ENCODE data around the gene C6orf136. TPM values are rescaled to one million over a fixed set of nuclear protein-coding genes. Genes with fewer than 3 reads are reported as not detected.

The C6orf136 gene
- polyA plus RNA-seq, 1 donor (not counting 4 experiments of a cell fraction or from before 2014, with no cell fraction given): 7.8 TPM

GRCh38 chr6:30614044-30614842 lies 32.7 kb upstream of the C6orf136 start:
- H2AFZ ChIP-seq (ENCODE audit: control insufficient read depth, low read length): no peak overlapping the region

DNA sequence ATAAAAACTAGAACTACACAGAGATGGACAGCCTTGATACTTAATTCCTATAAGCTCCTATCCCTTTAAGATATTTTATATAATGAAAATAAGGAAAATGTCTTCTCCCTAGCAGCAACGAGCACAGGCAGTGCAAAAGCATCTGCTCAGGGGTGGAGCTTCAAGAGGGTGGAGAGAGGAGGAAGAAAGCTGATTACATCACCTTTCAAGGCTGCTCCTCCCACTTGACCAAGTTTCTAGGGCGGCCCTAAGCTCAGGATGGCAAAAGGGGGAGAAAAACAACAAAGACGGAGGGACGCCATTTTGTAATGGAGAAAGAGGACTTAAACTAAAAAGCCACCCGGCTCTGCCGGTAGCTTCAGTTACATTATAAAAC lies 32.1 kb upstream of the C6orf136 start:
- H4K20me1 ChIP-seq (ENCODE audit: control insufficient read depth, extremely low read depth, insufficient read depth, low read length): peaks cover 8% of the 10 kb centered on the region
- dilution Hi-C loops (cut with MboI; ENCODE audit: extremely low pct_ligation_motif_present, low sequenced_read_pairs): no loop called here
- H3K79me2 ChIP-seq (ENCODE audit: control insufficient read depth, insufficient read depth, low read length): peaks cover 50% of the 10 kb centered on the region

More at GRCh38 chr6:30614044-30614842, 32.7 kb upstream of the C6orf136 start:
- H3K4me1 ChIP-seq (ENCODE audit: control insufficient read depth, extremely low read depth, insufficient read depth, low read length): peaks cover 24% of the 10 kb centered on the region
- H3K79me2 ChIP-seq (ENCODE audit: control insufficient read depth, insufficient read depth, low read length): peaks cover 48% of the 10 kb centered on the region
- TF ChIP-seq, protein P1, sequence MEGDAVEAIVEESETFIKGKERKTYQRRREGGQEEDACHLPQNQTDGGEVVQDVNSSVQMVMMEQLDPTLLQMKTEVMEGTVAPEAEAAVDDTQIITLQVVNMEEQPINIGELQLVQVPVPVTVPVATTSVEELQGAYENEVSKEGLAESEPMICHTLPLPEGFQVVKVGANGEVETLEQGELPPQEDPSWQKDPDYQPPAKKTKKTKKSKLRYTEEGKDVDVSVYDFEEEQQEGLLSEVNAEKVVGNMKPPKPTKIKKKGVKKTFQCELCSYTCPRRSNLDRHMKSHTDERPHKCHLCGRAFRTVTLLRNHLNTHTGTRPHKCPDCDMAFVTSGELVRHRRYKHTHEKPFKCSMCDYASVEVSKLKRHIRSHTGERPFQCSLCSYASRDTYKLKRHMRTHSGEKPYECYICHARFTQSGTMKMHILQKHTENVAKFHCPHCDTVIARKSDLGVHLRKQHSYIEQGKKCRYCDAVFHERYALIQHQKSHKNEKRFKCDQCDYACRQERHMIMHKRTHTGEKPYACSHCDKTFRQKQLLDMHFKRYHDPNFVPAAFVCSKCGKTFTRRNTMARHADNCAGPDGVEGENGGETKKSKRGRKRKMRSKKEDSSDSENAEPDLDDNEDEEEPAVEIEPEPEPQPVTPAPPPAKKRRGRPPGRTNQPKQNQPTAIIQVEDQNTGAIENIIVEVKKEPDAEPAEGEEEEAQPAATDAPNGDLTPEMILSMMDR (optimal IDR thresholded peaks at IDR 0.05 in 1 of 3, IDR thresholded peaks at IDR 0.05 in 1 of 3, conservative IDR thresholded peaks at IDR 0.05 in 1 of 3; ENCODE audit: extremely low read depth in 1 of 3, insufficient read depth in 2 of 3, low read length in 3 of 3): no peak
- TF ChIP-seq EZH2 (IDR thresholded peaks at IDR 0.05; ENCODE audit: low read length): no peak
- H3K4me3 ChIP-seq (ENCODE audit: control insufficient read depth in 2 of 3, extremely low read depth in 1 of 3, insufficient read depth in 2 of 3, low read depth in 1 of 3, low read length in 3 of 3): peak overlapping the region; percentile 2 to 89 (median 56)
- no peak for FAIRE-seq
- no peaks in the 10 kb centered on the region for H3K9me3 ChIP-seq (ENCODE audit: control insufficient read depth, low read depth, low read length)
- peak overlapping the region; percentile 98 for H3K9ac ChIP-seq (ENCODE audit: control insufficient read depth, extremely low read depth, insufficient read depth, low read length)
- H3K36me3 ChIP-seq (ENCODE audit: control insufficient read depth in 2 of 2, extremely low read depth in 1 of 2, insufficient read depth in 2 of 2, low read length in 2 of 2): peaks cover 5 to 33% of the 10 kb centered on the region in 2 experiments
- H3K9me1 ChIP-seq (ENCODE audit: control insufficient read depth, extremely low read depth, insufficient read depth, low read length): peaks cover 3% of the 10 kb centered on the region
- H3K27ac ChIP-seq (ENCODE audit: control insufficient read depth, insufficient read depth, low read length): peak overlapping the region; percentile 97
- H4K20me1 ChIP-seq (ENCODE audit: control insufficient read depth, extremely low read depth, insufficient read depth, low read length): peaks cover 8% of the 10 kb centered on the region
- dilution Hi-C loops (cut with MboI; ENCODE audit: extremely low pct_ligation_motif_present, low sequenced_read_pairs): no loop called here
- DNase-seq (ENCODE audit: low read depth, low spot score): no peak
- H3K4me2 ChIP-seq (ENCODE audit: control insufficient read depth, extremely low read depth, insufficient read depth, low read depth, low read length): peak overlapping the region; percentile 100
- H3K27me3 ChIP-seq (ENCODE audit: control insufficient read depth, extremely low read depth, insufficient read depth, low read length): no peaks in the 10 kb centered on the region

More for the DNA sequence above, 32.1 kb upstream of the C6orf136 start:
- peaks cover 24% of the 10 kb centered on the region for H3K4me1 ChIP-seq (ENCODE audit: control insufficient read depth, extremely low read depth, insufficient read depth, low read length)
- peak overlapping the region; percentile 97 for H3K27ac ChIP-seq (ENCODE audit: control insufficient read depth, insufficient read depth, low read length)
- H3K27me3 ChIP-seq (ENCODE audit: control insufficient read depth, extremely low read depth, insufficient read depth, low read length): no peaks in the 10 kb centered on the region
- peak overlapping the region; percentile 100 for H3K4me2 ChIP-seq (ENCODE audit: control insufficient read depth, extremely low read depth, insufficient read depth, low read depth, low read length)
- H3K9me1 ChIP-seq (ENCODE audit: control insufficient read depth, extremely low read depth, insufficient read depth, low read length): peaks cover 3% of the 10 kb centered on the region
- DNase-seq (ENCODE audit: low read depth, low spot score): peak; percentile 88
- H3K9me3 ChIP-seq (ENCODE audit: control insufficient read depth, low read depth, low read length): no peaks in the 10 kb centered on the region
- H3K9ac ChIP-seq (ENCODE audit: control insufficient read depth, extremely low read depth, insufficient read depth, low read length): peak overlapping the region; percentile 98
- H3K4me3 ChIP-seq (ENCODE audit: control insufficient read depth in 2 of 3, extremely low read depth in 1 of 3, insufficient read depth in 2 of 3, low read depth in 1 of 3, low read length in 3 of 3): peak overlapping the region; percentile 2 to 89 (median 82)
- H2AFZ ChIP-seq (ENCODE audit: control insufficient read depth, low read length): no peak overlapping the region
- TF ChIP-seq EZH2 (IDR thresholded peaks at IDR 0.05; ENCODE audit: low read length): no peak
- TF ChIP-seq, protein P1 (optimal IDR thresholded peaks at IDR 0.05 in 1 of 3, IDR thresholded peaks at IDR 0.05 in 1 of 3, conservative IDR thresholded peaks at IDR 0.05 in 1 of 3; ENCODE audit: extremely low read depth in 1 of 3, insufficient read depth in 2 of 3, low read length in 3 of 3): no peak
- FAIRE-seq: peak; percentile 48
- H3K36me3 ChIP-seq (ENCODE audit: control insufficient read depth in 2 of 2, extremely low read depth in 1 of 2, insufficient read depth in 2 of 2, low read length in 2 of 2): peaks cover 6 to 33% of the 10 kb centered on the region in 2 experiments

Data from keratinocyte (primary cell).